K562 (cell line): ENCODE measurements around the gene ZNF488. TPM values are rescaled to one million over a fixed set of nuclear protein-coding genes. Genes with fewer than 3 reads are reported as not detected.

Experiments
- ARNT ChIP-seq, 2 experiments: fragments of 450-650 bp; IDR thresholded peaks; 2 replicates each; pipeline ENCODE4 v1.6.1; 2016; ENCODE audit warnings: mild to moderate bottlenecking in 1 of 2
- ATF7 ChIP-seq: fragments of 450-650 bp; IDR thresholded peaks from 2 replicates; pipeline ENCODE4 v1.7.1; 2014; ENCODE audit warnings: mild to moderate bottlenecking, moderate library complexity
- BDP1 ChIP-seq: IDR thresholded peaks from 3 replicates; pipeline ENCODE4 v1.6.1; 2011; ENCODE audit not compliant: insufficient read length, insufficient read depth
- CHD1 ChIP-seq: fragments of 200-600 bp; sonication (generic); IDR thresholded peaks from one replicate; pipeline ENCODE4 v1.6.1; 2012; ENCODE audit warnings: mild to moderate bottlenecking, moderate library complexity, low read length, inconsistent platforms
- COPS2 ChIP-seq: fragments of 450-650 bp; conservative IDR thresholded peaks from 2 replicates; pipeline ENCODE4 v1.6.1; 2016; ENCODE audit warnings: mild to moderate bottlenecking, moderate library complexity
- E2F1 ChIP-seq: sonication (generic); formaldehyde crosslinking; IDR thresholded peaks from 2 replicates; pipeline ENCODE4 v1.8.1; 2023; ENCODE audit warnings: mild to moderate bottlenecking, missing genetic modification reagents, moderate library complexity
- ELF1 ChIP-seq: fragments of 200-800 bp; sonication (Bioruptor generic); IDR thresholded peaks from 2 replicates; pipeline ENCODE4 v1.6.1; 2016; ENCODE audit warnings: missing genetic modification characterization, missing compliant biosample characterization
- GATA2 ChIP-seq: sonication (generic); formaldehyde crosslinking; IDR thresholded peaks from 2 replicates; pipeline ENCODE4 v1.4.0; 2020; ENCODE audit warnings: mild to moderate bottlenecking, missing genetic modification reagents
- GTF3C2 ChIP-seq: IDR thresholded peaks from 3 replicates; pipeline ENCODE4 v1.6.1; 2011; ENCODE audit warnings: borderline replicate concordance, mild to moderate bottlenecking, moderate library complexity; ENCODE audit not compliant: insufficient read length; ENCODE audit errors: extremely low read depth
- HDAC1 ChIP-seq, 2 experiments: fragments of 450-650 bp; IDR thresholded peaks; 2 replicates each; pipeline ENCODE4 v1.6.1; 2016 to 2017; ENCODE audit warnings: inconsistent platforms in 1 of 2, mild to moderate bottlenecking in 1 of 2, moderate library complexity in 1 of 2
- IRF1 ChIP-seq: sonication (generic); formaldehyde crosslinking; IDR thresholded peaks from 2 replicates; pipeline ENCODE4 v1.8.0; 2022; ENCODE audit warnings: missing genetic modification reagents, mild to moderate bottlenecking, borderline replicate concordance
- NEUROD1 ChIP-seq: fragments of 150-350 bp; IDR thresholded peaks from 2 replicates; pipeline ENCODE4 v1.6.1; 2014; ENCODE audit warnings: borderline replicate concordance, low read length, low read depth; ENCODE audit not compliant: partially characterized antibody
- PHF20 ChIP-seq: fragments of 450-650 bp; IDR thresholded peaks from 2 replicates; pipeline ENCODE4 v1.6.1; 2018; ENCODE audit not compliant: partially characterized antibody
- PHF8 ChIP-seq: fragments of 200-600 bp; sonication (generic); IDR thresholded peaks from 2 replicates; pipeline ENCODE4 v1.6.1; 2012; ENCODE audit warnings: mixed run types, mild to moderate bottlenecking, inconsistent platforms, low read length, moderate library complexity, borderline replicate concordance
- PTRF ChIP-seq: fragments of 450-650 bp; IDR thresholded peaks from 2 replicates; pipeline ENCODE4 v1.6.1; 2016; ENCODE audit warnings: mild to moderate bottlenecking, missing genetic modification characterization, missing compliant biosample characterization
- PURB ChIP-seq: sonication (generic); formaldehyde crosslinking; IDR thresholded peaks from 2 replicates; pipeline ENCODE4 v1.9.0; 2021; ENCODE audit warnings: low read depth, mild to moderate bottlenecking, missing genetic modification reagents
- RFX1 ChIP-seq: fragments of 450-650 bp; IDR thresholded peaks from 2 replicates; pipeline ENCODE4 v1.6.1; 2016; ENCODE audit warnings: mild to moderate bottlenecking, moderate library complexity
- RNF2 ChIP-seq: sonication (generic); IDR thresholded peaks from 2 replicates; pipeline ENCODE4 v1.6.1; 2016
- SNAPC5 ChIP-seq: fragments of 250-450 bp; sonication (Bioruptor Pico); IDR thresholded peaks from 2 replicates; pipeline ENCODE4 v1.8.0; 2021; ENCODE audit warnings: moderate library complexity, mild to moderate bottlenecking, inconsistent platforms
- SRSF9 ChIP-seq: fragments of 200-400 bp; formaldehyde crosslinking; IDR thresholded peaks from 2 replicates; pipeline ENCODE4 v1.6.1; 2017; ENCODE audit warnings: low read depth, low read length, borderline replicate concordance
- TEAD4 ChIP-seq, 2 experiments: sonication (generic) in 1 of 2; formaldehyde crosslinking in 1 of 2; IDR thresholded peaks; 2 replicates each; pipeline versions ENCODE4 v1.6.1 to v1.8.0; 2012 to 2022; ENCODE audit warnings: borderline replicate concordance in 1 of 2, inconsistent platforms in 1 of 2, low read length in 1 of 2, mild to moderate bottlenecking in 1 of 2, missing genetic modification reagents in 1 of 2
- USF1 ChIP-seq: sonication (generic); formaldehyde crosslinking; IDR thresholded peaks from 2 replicates; pipeline ENCODE4 v1.9.0; 2022; ENCODE audit warnings: mild to moderate bottlenecking, missing genetic modification reagents
- polyA plus RNA-seq, 8 experiments: library from polyadenylated mRNA; depleted of rRNA in 4 of 8; stranded (reverse) in 5 of 8; unstranded in 3 of 8; fragments of >200 nt; fragmentation: Nextera tagmentation in 2 of 8; fragmentation: Illumina TruSeq in 1 of 8; extraction: Ambion mirVana in 2 of 8; extraction: Trizol in 1 of 8; gene quantifications; 2 replicates each; pipeline versions ENCODE4 v1.2.1 to v1.2.3, GENCODE V29; 2011 to 2014; ENCODE audit warnings: inconsistent platforms in 1 of 8, missing spikeins in 1 of 8
- total RNA-seq, 7 experiments: library from RNA; depleted of rRNA in 6 of 7; stranded (reverse); fragments of >200 nt in 6 of 7; fragmentation: Illumina TruSeq in 2 of 7; extraction: Trizol in 2 of 7; gene quantifications; 2 replicates each; pipeline versions ENCODE4 v1.2.1 to v1.2.3, GENCODE V29; 2011 to 2021; ENCODE audit warnings: low replicate concordance in 1 of 7

The ZNF488 gene
- total and polyA plus RNA-seq, 9 of the 15 experiments (the other 6 are each of a cell fraction or from before 2014, with no cell fraction given), result 0.03 to 0.09 (median 0.05) TPM; not detected in 3

- TF ChIP-seq E2F1 (CRISPR knock-in tag) (no peak), SRSF9 (no peak), PHF8 (no peak), GTF3C2 (no peak), ATF7 (peak; percentile 36; the same call in 1 of the 2 replicates), COPS2 (no peak), HDAC1 (IDR thresholded peaks at IDR 0.05) (no peak), ARNT (IDR thresholded peaks at IDR 0.05) (0 out of 4 replicates have a peak, but pooled peaks of 1 of the 2 experiments have one; percentile 34), ELF1 (tag) (no peak), IRF1 (CRISPR knock-in tag) (no peak), PURB (CRISPR knock-in tag) (no peak), TEAD4 (IDR thresholded peaks at IDR 0.05; ENCODE audit: low read length) (peak; percentile 86), TEAD4 (CRISPR knock-in tag; IDR thresholded peaks at IDR 0.05; ENCODE audit: borderline replicate concordance) (no peak), SNAPC5 (CRISPR knock-in tag) (no peak), PHF20 (no peak), PTRF (no peak), CHD1 (no peak), USF1 (CRISPR knock-in tag) (no peak), RFX1 (no peak), NEUROD1 (no peak), BDP1 (no peak), GATA2 (CRISPR knock-in tag) (peak; percentile 65; the same call in 1 of the 2 replicates), RNF2 (no peak)
These were observed 61.6 kb downstream of the ZNF488 start, which contains the start of gene GDF2 (continued) for GRCh38 chr10:47322300-47323061.
